HFFc6 (cell line): ENCODE measurements around the gene DHX9. TPM values are rescaled to one million over a fixed set of nuclear protein-coding genes. Genes with fewer than 3 reads are reported as not detected.

Source experiments
- DNase-seq: peaks from one replicate; pipeline ENCODE4 v3.0.0-alpha.2; 2018
- H3K27ac Mint-ChIP-seq: 2 replicates; pipeline ENCODE4 v1.8.0; 2020; ENCODE audit warnings: mild to moderate bottlenecking, mixed read lengths
- H3K27me3 Mint-ChIP-seq: 2 replicates; pipeline ENCODE4 v1.8.0; 2021; ENCODE audit warnings: mild to moderate bottlenecking, moderate library complexity, mixed read lengths; ENCODE audit not compliant: insufficient read depth
- H3K36me3 Mint-ChIP-seq: 2 replicates; pipeline ENCODE4 v1.8.0; 2021; ENCODE audit warnings: low read depth, mixed read lengths
- H3K4me1 Mint-ChIP-seq: 2 replicates; pipeline ENCODE4 v1.8.0; 2020; ENCODE audit warnings: low read depth, mixed read lengths
- H3K4me3 Mint-ChIP-seq: 2 replicates; pipeline ENCODE4 v1.8.0; 2020; ENCODE audit warnings: mild to moderate bottlenecking, moderate library complexity, mixed read lengths
- H3K9me3 Mint-ChIP-seq: 2 replicates; pipeline ENCODE4 v1.8.0; 2020; ENCODE audit warnings: mild to moderate bottlenecking, mixed read lengths
- total RNA-seq, 6 experiments: library from RNA; stranded (reverse); fragmentation: NEBNext Ultra II Directional; extraction: Animal tissue kit (Norgen Biotek cat#: 25700); gene quantifications; 2 replicates in 1 of 6; 3 replicates in 5 of 6; pipeline ENCODE4 v1.2.3, GENCODE V29; 2021
- TF ChIP-seq, protein P1 (sequence below): fragments of 200-600 bp; sonication (generic); IDR thresholded peaks from 2 replicates; pipeline ENCODE4 v1.5.0; 2021; ENCODE audit warnings: antibody characterized with exemption, mild to moderate bottlenecking

The DHX9 gene
- total RNA-seq, 6 experiments from 2014 or later, result 141 to 176 (median 170) TPM

- Mint-ChIP-seq H3K4me1 (no peaks in the 10 kb centered on the region), H3K9me3 (no peaks in the 10 kb centered on the region), H3K27me3 (no peaks in the 10 kb centered on the region), H3K36me3 (no peaks in the 10 kb centered on the region), H3K4me3 (no peak overlapping the region), H3K27ac (no peak overlapping the region)
- DNase-seq, result no peak
- TF ChIP-seq, protein P1, sequence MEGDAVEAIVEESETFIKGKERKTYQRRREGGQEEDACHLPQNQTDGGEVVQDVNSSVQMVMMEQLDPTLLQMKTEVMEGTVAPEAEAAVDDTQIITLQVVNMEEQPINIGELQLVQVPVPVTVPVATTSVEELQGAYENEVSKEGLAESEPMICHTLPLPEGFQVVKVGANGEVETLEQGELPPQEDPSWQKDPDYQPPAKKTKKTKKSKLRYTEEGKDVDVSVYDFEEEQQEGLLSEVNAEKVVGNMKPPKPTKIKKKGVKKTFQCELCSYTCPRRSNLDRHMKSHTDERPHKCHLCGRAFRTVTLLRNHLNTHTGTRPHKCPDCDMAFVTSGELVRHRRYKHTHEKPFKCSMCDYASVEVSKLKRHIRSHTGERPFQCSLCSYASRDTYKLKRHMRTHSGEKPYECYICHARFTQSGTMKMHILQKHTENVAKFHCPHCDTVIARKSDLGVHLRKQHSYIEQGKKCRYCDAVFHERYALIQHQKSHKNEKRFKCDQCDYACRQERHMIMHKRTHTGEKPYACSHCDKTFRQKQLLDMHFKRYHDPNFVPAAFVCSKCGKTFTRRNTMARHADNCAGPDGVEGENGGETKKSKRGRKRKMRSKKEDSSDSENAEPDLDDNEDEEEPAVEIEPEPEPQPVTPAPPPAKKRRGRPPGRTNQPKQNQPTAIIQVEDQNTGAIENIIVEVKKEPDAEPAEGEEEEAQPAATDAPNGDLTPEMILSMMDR, result no peak
Observed at GRCh38 chr1:182802006-182802803, 36.9 kb upstream of the DHX9 start.

GRCh38 chr1:182803846-182804245 is 35.3 kb upstream of the DHX9 start:
- Mint-ChIP-seq H3K36me3 (no peaks in the 10 kb centered on the region), H3K27ac (no peak overlapping the region), H3K4me3 (no peak overlapping the region), H3K4me1 (no peaks in the 10 kb centered on the region), H3K27me3 (no peaks in the 10 kb centered on the region), H3K9me3 (no peaks in the 10 kb centered on the region)
- no peak for DNase-seq
- TF ChIP-seq, protein P1, result no peak

- H3K4me3 Mint-ChIP-seq, result no peak overlapping the region
- peaks cover 6% of the 10 kb centered on the region for H3K4me1 Mint-ChIP-seq
- DNase-seq, result no peak
- H3K36me3 Mint-ChIP-seq, result no peaks in the 10 kb centered on the region
- no peaks in the 10 kb centered on the region for H3K9me3 Mint-ChIP-seq
- no peaks in the 10 kb centered on the region for H3K27me3 Mint-ChIP-seq
- H3K27ac Mint-ChIP-seq, result no peak overlapping the region
- TF ChIP-seq, protein P1, result no peak
Observed at GRCh38 chr1:182806015-182806678, 33.0 kb upstream of the DHX9 start.

- H3K9me3 Mint-ChIP-seq, result no peaks in the 10 kb centered on the region
- no peak for DNase-seq
- H3K27ac Mint-ChIP-seq, result no peak overlapping the region
- TF ChIP-seq, protein P1, result no peak
- no peak overlapping the region for H3K4me3 Mint-ChIP-seq
- H3K27me3 Mint-ChIP-seq, result peaks cover 3% of the 10 kb centered on the region; the same call in 1 of the 2 replicates
- H3K36me3 Mint-ChIP-seq, result no peaks in the 10 kb centered on the region
- H3K4me1 Mint-ChIP-seq, result peaks cover 6% of the 10 kb centered on the region
Observed at GRCh38 chr1:182807907-182808306, 31.2 kb upstream of the DHX9 start.

GRCh38 chr1:182809414-182809957 is 29.7 kb upstream of the DHX9 start:
- Mint-ChIP-seq H3K27me3 (peaks cover 3% of the 10 kb centered on the region; the same call in 1 of the 2 replicates), H3K27ac (no peak overlapping the region), H3K4me1 (peaks cover 6% of the 10 kb centered on the region), H3K36me3 (no peaks in the 10 kb centered on the region), H3K9me3 (no peaks in the 10 kb centered on the region), H3K4me3 (no peak overlapping the region)
- TF ChIP-seq, protein P1, result no peak; the same call in 1 of the 2 replicates
- DNase-seq, result peak; percentile 6
